Measurements from ENCODE around the gene UBL7.

DNA sequence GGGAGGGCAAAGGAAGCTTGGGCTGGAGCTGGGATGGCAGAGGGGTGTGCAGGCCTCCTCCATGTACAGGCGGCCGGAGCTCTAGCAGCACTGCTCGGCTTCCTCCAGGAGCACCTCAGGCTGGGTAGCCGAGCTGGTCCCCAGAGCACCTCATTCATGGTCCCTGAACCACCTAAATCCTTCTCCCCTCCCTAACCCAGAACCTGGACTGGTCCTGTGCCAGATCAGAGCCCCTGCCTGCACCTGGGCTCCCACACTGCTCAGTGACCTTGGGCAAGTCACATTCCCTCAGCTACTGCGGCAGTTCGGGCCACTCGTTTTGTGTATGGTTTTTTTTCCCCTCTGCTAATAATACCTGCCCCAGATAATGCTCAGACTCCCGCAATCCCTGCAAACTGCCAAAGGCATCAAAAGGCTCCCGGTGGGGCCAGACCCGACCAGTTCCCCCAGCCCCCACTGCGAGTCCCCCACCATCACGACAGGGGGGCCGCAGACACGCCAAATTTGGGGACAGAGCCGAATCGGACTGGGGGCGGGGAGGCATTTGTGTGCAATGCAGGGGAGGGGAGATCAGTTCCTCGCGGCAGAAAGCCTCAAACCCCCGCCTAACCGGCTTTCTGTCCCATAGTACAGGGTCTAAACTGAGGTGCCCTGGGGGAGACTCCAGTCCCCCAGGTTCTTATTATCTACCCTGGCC, 28.5 kb downstream of the UBL7 start:
- TF ChIP-seq, protein P1, sequence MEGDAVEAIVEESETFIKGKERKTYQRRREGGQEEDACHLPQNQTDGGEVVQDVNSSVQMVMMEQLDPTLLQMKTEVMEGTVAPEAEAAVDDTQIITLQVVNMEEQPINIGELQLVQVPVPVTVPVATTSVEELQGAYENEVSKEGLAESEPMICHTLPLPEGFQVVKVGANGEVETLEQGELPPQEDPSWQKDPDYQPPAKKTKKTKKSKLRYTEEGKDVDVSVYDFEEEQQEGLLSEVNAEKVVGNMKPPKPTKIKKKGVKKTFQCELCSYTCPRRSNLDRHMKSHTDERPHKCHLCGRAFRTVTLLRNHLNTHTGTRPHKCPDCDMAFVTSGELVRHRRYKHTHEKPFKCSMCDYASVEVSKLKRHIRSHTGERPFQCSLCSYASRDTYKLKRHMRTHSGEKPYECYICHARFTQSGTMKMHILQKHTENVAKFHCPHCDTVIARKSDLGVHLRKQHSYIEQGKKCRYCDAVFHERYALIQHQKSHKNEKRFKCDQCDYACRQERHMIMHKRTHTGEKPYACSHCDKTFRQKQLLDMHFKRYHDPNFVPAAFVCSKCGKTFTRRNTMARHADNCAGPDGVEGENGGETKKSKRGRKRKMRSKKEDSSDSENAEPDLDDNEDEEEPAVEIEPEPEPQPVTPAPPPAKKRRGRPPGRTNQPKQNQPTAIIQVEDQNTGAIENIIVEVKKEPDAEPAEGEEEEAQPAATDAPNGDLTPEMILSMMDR (IDR thresholded peaks at IDR 0.05; ENCODE audit: low read depth, low read length, poor library complexity, severe bottlenecking): no peak
- TF ChIP-seq EZH2phosphoT487 (IDR thresholded peaks at IDR 0.05; ENCODE audit: borderline replicate concordance, low read length): peak; percentile 95; the same call in 1 of the 2 replicates
